NCI-H510A (cell line): Measurements from ENCODE around the gene NANP.

Source experiments
- DNase-seq: peaks from one replicate; lab custom pipeline; 2025; lab: John Stamatoyannopoulos, UW

The NANP gene

GRCh38 chr20:25571240-25571639 lies 52.6 kb downstream of the NANP start:
- no peak for DNase-seq

- no peak for DNase-seq
Observed at GRCh38 chr20:25570148-25570530, 53.7 kb downstream of the NANP start.

- DNase-seq: no peak
Observed at GRCh38 chr20:25567286-25567685, 56.5 kb downstream of the NANP start.

GRCh38 chr20:25566821-25567220 lies 57.0 kb downstream of the NANP start:
- no peak for DNase-seq

GRCh38 chr20:25565578-25566157 lies 58.1 kb downstream of the NANP start:
- DNase-seq: no peak

- no peak for DNase-seq
Observed at GRCh38 chr20:25563876-25564275, 59.9 kb downstream of the NANP start.

- no peak for DNase-seq
Observed at GRCh38 chr20:25563362-25563761, 60.5 kb downstream of the NANP start.
